ENCODE data around the gene L3MBTL2.

Gene L3MBTL2

GRCh38 chr22:41204992-41205900, at the start of gene L3MBTL2:
Gene L3MBTL2, plus strand, starts transcription at chr22:41205312. Its CDS starts 51 bp downstream, at chr22:41205363.
- Histone ChIP-seq H3K27me3 (no peaks in the 10 kb centered on the region), H3K4me1 (ENCODE audit: control insufficient read depth in 1 of 2, insufficient read depth in 1 of 2, low read depth in 1 of 2, low read length in 1 of 2) (peaks cover 12 to 13% of the 10 kb centered on the region in 2 experiments), H3K4me3 (ENCODE audit: low read depth in 1 of 2, low read length in 1 of 2) (peak within 1 kb of the TSS; percentile 93), H3K27ac (peak within 1 kb of the TSS; percentile 74), H3K9me3 (no peaks in the 10 kb centered on the region), H3K36me3 (peaks cover 7% of the 10 kb centered on the region)
- peak; percentile 28 for TF ChIP-seq CTCF (IDR thresholded peaks at IDR 0.05)

- Histone ChIP-seq H3K4me1 (ENCODE audit: control insufficient read depth in 1 of 2, insufficient read depth in 1 of 2, low read depth in 1 of 2, low read length in 1 of 2) (peaks cover 7 to 11% of the 10 kb centered on the region in 2 experiments), H3K36me3 (peaks cover 100% of the 10 kb centered on the region), H3K27me3 (no peaks in the 10 kb centered on the region), H3K27ac (peak overlapping the region; percentile 30), H3K4me3 (ENCODE audit: low read depth in 1 of 2, low read length in 1 of 2) (no peak overlapping the region), H3K9me3 (peaks cover 4% of the 10 kb centered on the region)
- TF ChIP-seq CTCF (IDR thresholded peaks at IDR 0.05) = no peak
Observed at GRCh38 chr22:41157083-41157482, 48.0 kb upstream of the L3MBTL2 start.

- H3K4me3 ChIP-seq (ENCODE audit: low read depth in 1 of 2, low read length in 1 of 2) = no peak overlapping the region
- no peak for TF ChIP-seq CTCF (IDR thresholded peaks at IDR 0.05)
Observed at GRCh38 chr22:41169157-41169556, 36.0 kb upstream of the L3MBTL2 start.

GRCh38 chr22:41171996-41172395, 33.1 kb upstream of the L3MBTL2 start:
- Histone ChIP-seq H3K4me3 (ENCODE audit: low read depth in 1 of 2, low read length in 1 of 2) (no peak overlapping the region), H3K27ac (no peak overlapping the region), H3K27me3 (no peaks in the 10 kb centered on the region), H3K4me1 (ENCODE audit: control insufficient read depth in 1 of 2, insufficient read depth in 1 of 2, low read depth in 1 of 2, low read length in 1 of 2) (no peaks in the 10 kb centered on the region), H3K36me3 (peaks cover 100% of the 10 kb centered on the region), H3K9me3 (peaks cover 11% of the 10 kb centered on the region)
- TF ChIP-seq CTCF (IDR thresholded peaks at IDR 0.05) = no peak

More at GRCh38 chr22:41169157-41169556, 36.0 kb upstream of the L3MBTL2 start:
- peaks cover 11% of the 10 kb centered on the region for H3K9me3 ChIP-seq
- no peaks in the 10 kb centered on the region for H3K27me3 ChIP-seq
- no peaks in the 10 kb centered on the region for H3K4me1 ChIP-seq (ENCODE audit: control insufficient read depth in 1 of 2, insufficient read depth in 1 of 2, low read depth in 1 of 2, low read length in 1 of 2)
- H3K27ac ChIP-seq = no peak overlapping the region
- H3K36me3 ChIP-seq = peaks cover 100% of the 10 kb centered on the region

GRCh38 chr22:41175546-41175945, 29.6 kb upstream of the L3MBTL2 start:
- no peaks in the 10 kb centered on the region for H3K4me1 ChIP-seq (ENCODE audit: control insufficient read depth in 1 of 2, insufficient read depth in 1 of 2, low read depth in 1 of 2, low read length in 1 of 2)
- no peak for TF ChIP-seq CTCF (IDR thresholded peaks at IDR 0.05)
- H3K36me3 ChIP-seq = peaks cover 97% of the 10 kb centered on the region
- peaks cover 11% of the 10 kb centered on the region for H3K9me3 ChIP-seq
- H3K27ac ChIP-seq = no peak overlapping the region
- no peaks in the 10 kb centered on the region for H3K27me3 ChIP-seq
- H3K4me3 ChIP-seq (ENCODE audit: low read depth in 1 of 2, low read length in 1 of 2) = no peak overlapping the region
